DMS 273 (cell line): Measurements from ENCODE around the gene TMCC3.

Experiments
- DNase-seq: peaks from one replicate; lab custom pipeline; 2025; ENCODE audit not compliant: unreplicated experiment; lab: John Stamatoyannopoulos, UW

The TMCC3 gene

DNA sequence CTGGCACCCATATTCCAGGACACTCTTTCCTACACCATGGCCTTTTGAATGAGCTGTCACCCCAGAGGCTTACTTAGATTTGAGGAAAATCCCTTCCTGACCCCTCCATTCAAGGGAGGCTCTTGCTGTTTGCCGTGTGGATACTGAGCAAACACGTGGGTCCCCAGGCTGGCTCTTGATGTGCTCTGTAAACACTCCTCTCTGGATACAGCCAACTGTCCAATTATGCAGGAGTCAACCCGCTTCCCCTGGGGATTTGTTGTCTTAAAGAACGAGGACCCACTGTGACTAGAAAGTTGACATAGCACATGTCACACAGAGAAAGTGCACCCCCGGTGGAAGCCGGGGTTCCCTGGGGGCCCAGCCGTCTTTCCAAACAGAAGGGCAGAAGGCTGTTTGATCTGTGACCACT is 114.8 kb downstream of the TMCC3 start:
- peak; percentile 6 for DNase-seq

- DNase-seq, result peak; percentile 8
These were observed 115.4 kb downstream of the TMCC3 start for GRCh38 chr12:94534774-94535509.

DNA sequence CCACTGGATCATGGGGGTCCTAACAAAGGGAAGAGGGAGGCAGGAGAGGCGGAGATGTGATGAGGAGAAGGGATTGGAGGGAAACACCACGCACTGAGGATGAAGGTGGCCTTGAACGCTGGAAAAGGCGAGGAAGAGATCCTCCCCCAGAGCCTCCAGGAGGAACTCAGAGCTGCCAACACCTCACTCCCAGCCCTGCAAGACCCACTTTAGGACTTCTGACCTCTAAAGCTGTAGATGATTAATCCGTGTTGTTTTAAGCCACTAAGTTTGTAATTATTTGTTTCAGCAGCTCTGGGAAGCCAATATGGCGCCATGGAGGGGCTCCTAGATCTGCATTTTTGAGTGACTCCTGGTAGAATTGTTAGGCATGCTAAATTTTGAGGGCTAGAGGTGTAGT is 116.1 kb downstream of the TMCC3 start:
- no peak for DNase-seq

- DNase-seq, result peak; percentile 78
These were observed 117.6 kb downstream of the TMCC3 start for GRCh38 chr12:94532490-94533422.

DNA sequence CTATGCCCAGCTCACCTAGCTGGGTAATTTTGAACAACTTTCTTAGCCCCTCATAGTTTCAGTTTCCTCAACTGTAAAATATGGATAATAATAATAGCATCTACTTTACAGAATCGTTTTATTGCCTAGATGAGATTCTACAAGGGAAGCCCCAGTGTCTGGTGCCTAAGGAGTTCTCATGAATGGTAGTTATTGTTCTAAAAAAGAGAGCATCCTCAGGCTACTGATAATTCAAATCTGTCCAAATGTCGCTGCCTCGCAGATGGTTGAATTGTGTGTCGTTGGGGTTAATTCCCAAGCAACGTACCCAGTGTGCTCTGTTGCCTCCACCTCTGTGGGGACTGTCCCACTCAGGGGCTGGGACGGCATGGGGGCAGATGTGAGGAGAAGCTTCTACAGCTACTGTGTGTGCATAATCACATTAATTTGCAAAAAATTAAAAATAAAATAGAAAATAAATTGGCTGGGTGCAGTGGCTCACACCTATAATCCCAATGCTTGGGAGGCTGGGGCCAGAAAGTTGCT is 119.1 kb downstream of the TMCC3 start:
- no peak for DNase-seq

DNA sequence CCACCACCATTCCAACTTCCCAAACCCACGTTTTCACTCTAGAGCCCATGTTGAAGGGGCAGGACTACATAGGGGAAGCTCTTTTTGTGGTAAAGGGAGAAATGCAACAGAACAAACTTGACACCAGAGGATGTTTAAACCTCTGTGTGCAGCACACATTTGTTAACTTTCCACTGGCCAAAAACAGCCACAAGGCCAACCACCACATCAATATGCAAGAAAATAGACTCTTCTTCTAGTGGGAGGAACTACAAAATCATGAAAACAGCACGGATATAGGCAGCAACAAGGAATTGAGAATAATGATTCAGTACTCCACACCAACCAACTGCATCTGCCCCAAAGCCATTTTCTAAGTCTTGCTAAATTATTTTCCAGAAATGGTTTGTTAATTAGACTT is 124.4 kb downstream of the TMCC3 start:
- DNase-seq, result no peak
